Measurements from ENCODE around the gene IDH2. TPM values are rescaled to one million over a fixed set of nuclear protein-coding genes. Genes with fewer than 3 reads are reported as not detected.

Gene IDH2
- total and polyA plus RNA-seq, 2 of the 13 experiments (the other 11 are each of a cell fraction or from before 2014, with no cell fraction given): 121 to 145 TPM

DNA sequence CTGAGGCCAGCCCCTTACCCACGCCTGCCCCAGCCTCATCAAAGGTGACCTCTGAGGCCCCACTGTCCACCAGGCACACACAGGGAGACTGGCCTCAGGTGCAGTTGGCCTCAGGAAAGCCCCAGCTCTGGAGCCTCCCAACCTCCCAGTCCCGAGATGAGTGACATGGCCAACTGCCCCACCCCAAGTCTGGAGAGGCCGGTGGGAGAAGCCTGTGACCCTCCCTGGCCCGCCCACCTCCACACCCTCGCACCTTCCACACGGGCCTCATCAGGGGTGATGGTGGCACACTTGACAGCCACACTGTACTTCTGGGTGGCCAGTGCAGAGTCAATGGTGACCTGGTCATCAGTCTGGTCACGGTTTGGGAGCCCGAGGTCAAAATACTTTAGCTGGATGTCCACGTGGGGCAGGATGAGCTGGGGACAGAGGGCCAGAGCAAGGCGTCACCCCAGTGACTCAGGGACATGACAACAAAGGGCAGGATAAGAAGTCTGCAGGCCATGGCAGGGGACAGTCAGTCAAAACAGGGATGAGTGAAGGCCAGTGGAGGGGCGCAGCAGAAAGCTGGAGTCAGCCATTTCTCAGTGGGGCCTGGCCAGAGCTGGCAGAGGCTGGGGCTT, 11.9 kb downstream of the IDH2 start:
- CTCF ChIA-PET (ENCODE audit: low intra/inter-chr PET ratio, low total read pairs): no interaction called here
- intact Hi-C loops (cut with micrococcal nuclease; ENCODE audit: unreplicated experiment) (no loop called here), in situ Hi-C loops (cut with HindIII; ENCODE audit: extremely low pct_ligation_motif_present, low pct_unique_long_range_greater_than_20kb) (loop anchor here (25.0 kb wide), 1 partner anchor 353 kb away; no protein-coding TSS in a partner anchor)
- Histone ChIP-seq H3K36me3 (replicated peaks in 1 of 2; ENCODE audit: control insufficient read depth in 1 of 2, insufficient read depth in 2 of 2, low read length in 2 of 2) (peaks cover 1 to 23% of the 10 kb centered on the region in 2 experiments; a peak in 3 of 5 replicates), H3K27me3 (ENCODE audit: control insufficient read depth in 1 of 2, insufficient read depth in 2 of 2, low read length in 2 of 2) (no peaks in the 10 kb centered on the region), H2AFZ (ENCODE audit: low read length) (no peak overlapping the region), H3K9ac (ENCODE audit: insufficient read depth, low read depth, low read length) (no peak overlapping the region), H3K4me2 (ENCODE audit: low read depth, low read length) (no peak overlapping the region), H3K4me1 (ENCODE audit: insufficient read depth, low read length) (peaks cover 19% of the 10 kb centered on the region), H4K20me1 (ENCODE audit: insufficient read depth, low read length) (peaks cover 2% of the 10 kb centered on the region; the same call in 1 of the 2 replicates), H3K4me3 (replicated peaks in 1 of 3; ENCODE audit: insufficient read depth in 1 of 3, low read depth in 2 of 3, low read length in 3 of 3) (no peak overlapping the region), H3K79me2 (ENCODE audit: insufficient read depth, low read length) (peaks cover 2% of the 10 kb centered on the region), H3K27ac (ENCODE audit: extremely low read length, insufficient read depth, low read length) (no peak overlapping the region), H3K9me3 (ENCODE audit: low read length) (no peaks in the 10 kb centered on the region)
- POLR2A ChIA-PET: no interaction called here
- no peak for ATAC-seq
- TF ChIP-seq POLR2AphosphoS2 (IDR thresholded peaks at IDR 0.05; ENCODE audit: low read depth, low read length): no peak
- TF ChIP-seq CHD4 (IDR thresholded peaks at IDR 0.05; ENCODE audit: borderline replicate concordance, low read length): no peak
- TF ChIP-seq SMC3 (IDR thresholded peaks at IDR 0.05; ENCODE audit: low read length): no peak
- no peak for TF ChIP-seq ZNF460 (CRISPR knock-in tag; IDR thresholded peaks at IDR 0.05; ENCODE audit: borderline replicate concordance)
- TF ChIP-seq, protein P1, sequence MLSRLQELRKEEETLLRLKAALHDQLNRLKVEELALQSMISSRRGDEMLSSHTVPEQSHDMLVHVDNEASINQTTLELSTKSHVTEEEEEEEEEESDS (CRISPR knock-in tag; IDR thresholded peaks at IDR 0.05; ENCODE audit: borderline replicate concordance): no peak
- no peak for TF ChIP-seq ZNF225 (CRISPR knock-in tag; IDR thresholded peaks at IDR 0.05)
- no peak for TF ChIP-seq CENPX (CRISPR knock-in tag; IDR thresholded peaks at IDR 0.05)
- TF ChIP-seq MXD1 (CRISPR knock-in tag; IDR thresholded peaks at IDR 0.05): no peak
- no peak for TF ChIP-seq HOXA9 (CRISPR knock-in tag; IDR thresholded peaks at IDR 0.05; ENCODE audit: borderline replicate concordance)
- TF ChIP-seq DRAP1 (CRISPR knock-in tag; IDR thresholded peaks at IDR 0.05): no peak
- no peak for TF ChIP-seq ZNF672 (CRISPR knock-in tag; IDR thresholded peaks at IDR 0.05)
- no peak for TF ChIP-seq NFE2L2 (IDR thresholded peaks at IDR 0.05; ENCODE audit: low read length)
- TF ChIP-seq ZKSCAN5 (CRISPR knock-in tag; IDR thresholded peaks at IDR 0.05): no peak
- TF ChIP-seq ZFYVE20 (CRISPR knock-in tag; IDR thresholded peaks at IDR 0.05; ENCODE audit: borderline replicate concordance, low read depth): no peak
- no peak for TF ChIP-seq ZFP36 (IDR thresholded peaks at IDR 0.05; ENCODE audit: borderline replicate concordance, low read depth, low read length, partially characterized antibody)
- no peak for TF ChIP-seq ZNF614 (CRISPR knock-in tag; IDR thresholded peaks at IDR 0.05; ENCODE audit: borderline replicate concordance)
- no TSS peak for BruUV-seq (replicated peaks)
- no peak for FAIRE-seq
- 84% methylated on average over 11 of the region's 11 CpGs for WGBS (ENCODE audit: low lambda C conversion rate)
- no peak for DNase-seq (ENCODE audit: low spot score)
